ENCODE measurements around the gene ARHGAP15. TPM values are rescaled to one million over a fixed set of nuclear protein-coding genes. Genes with fewer than 3 reads are reported as not detected.

Gene ARHGAP15
- polyA plus RNA-seq, 6 donors from 2014 or later: 183 to 264 (median 210) TPM

DNA sequence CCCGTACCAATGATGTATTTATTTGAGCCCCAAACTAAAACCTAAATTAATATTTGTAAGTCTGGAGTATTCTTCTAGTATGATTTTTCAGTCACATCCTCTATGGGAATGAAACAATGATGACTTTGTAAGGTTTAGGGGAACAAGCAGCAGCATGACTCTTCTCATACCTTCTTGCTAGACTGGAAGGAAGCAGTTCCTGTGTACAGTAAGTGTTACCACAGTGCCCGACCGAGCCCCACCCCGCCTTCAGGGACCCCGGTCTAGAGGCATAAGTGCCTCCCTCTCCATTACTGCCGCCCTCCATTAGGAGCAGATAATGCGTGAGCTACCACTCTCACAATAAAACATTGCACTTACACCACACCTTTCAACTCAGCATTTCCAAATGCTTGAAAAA lies 599.3 kb downstream of the ARHGAP15 start:
- Mint-ChIP-seq H3K4me1 (peaks cover 16 to 36% (median 34%) of the 10 kb centered on the region in 3 donors), H3K27ac (no peak overlapping the region), H3K4me3 (no peak overlapping the region), H3K9me3 (no peaks in the 10 kb centered on the region), H3K36me3 (peaks cover 0 to 23% of the 10 kb centered on the region in 2 donors), H3K27me3 (no peaks in the 10 kb centered on the region)
- DNase-seq (no peak), ATAC-seq (ENCODE audit: low read depth in 2 of 2) (no peak)

DNA sequence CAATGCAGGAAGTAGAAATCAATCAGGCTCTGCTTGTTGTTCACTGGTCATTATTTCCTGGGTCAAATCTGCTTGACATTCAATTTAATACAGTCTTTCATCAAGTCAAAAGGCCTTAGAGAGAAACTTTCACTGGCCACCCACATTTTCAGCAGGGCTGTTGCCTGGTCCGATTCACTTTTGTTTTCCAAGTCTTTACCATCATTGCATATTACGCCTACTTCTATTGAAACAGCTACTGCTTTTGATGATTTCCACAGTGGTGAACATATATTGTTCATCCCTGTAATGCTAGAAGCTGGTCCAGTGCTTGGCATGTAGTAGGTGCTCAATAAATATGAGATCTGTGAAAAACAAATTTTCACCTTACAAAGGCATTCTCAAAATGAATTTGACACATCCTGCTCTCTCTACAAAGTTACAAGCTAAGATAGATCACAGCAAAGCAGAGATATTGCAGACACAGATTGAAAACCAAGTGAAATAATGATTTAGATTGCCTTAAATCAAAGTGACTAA lies 600.1 kb downstream of the ARHGAP15 start:
- H3K27me3 Mint-ChIP-seq: no peaks in the 10 kb centered on the region
- DNase-seq (no peak), ATAC-seq (ENCODE audit: low read depth in 2 of 2) (no peak)
- H3K36me3 Mint-ChIP-seq: peaks cover 5 to 29% of the 10 kb centered on the region in 2 donors
- peak overlapping the region in 2 of 8 donors; percentile 1 to 11 for H3K4me3 Mint-ChIP-seq
- peaks cover 16 to 40% (median 34%) of the 10 kb centered on the region in 3 donors for H3K4me1 Mint-ChIP-seq
- H3K9me3 Mint-ChIP-seq: no peaks in the 10 kb centered on the region
- H3K27ac Mint-ChIP-seq: peak overlapping the region in 2 of 6 donors; percentile 3 to 33

GRCh38 chr2:143730155-143730952 lies 601.1 kb downstream of the ARHGAP15 start:
- H3K9me3 Mint-ChIP-seq: no peaks in the 10 kb centered on the region
- H3K27ac Mint-ChIP-seq: peak overlapping the region in 4 of 6 donors; percentile 5 to 44 (median 15)
- no peaks in the 10 kb centered on the region for H3K27me3 Mint-ChIP-seq
- no peak for ATAC-seq (ENCODE audit: low read depth in 2 of 2)
- peaks cover 16 to 40% (median 34%) of the 10 kb centered on the region in 3 donors for H3K4me1 Mint-ChIP-seq
- H3K4me3 Mint-ChIP-seq: peak overlapping the region in 2 of 8 donors; percentile 6 to 8
- H3K36me3 Mint-ChIP-seq: peaks cover 9 to 32% of the 10 kb centered on the region in 2 donors
- DNase-seq: no peak

GRCh38 chr2:143730953-143731260 lies 601.7 kb downstream of the ARHGAP15 start:
- ATAC-seq (ENCODE audit: low read depth in 2 of 2): peak in 1 of 2 donors; percentile 45
- Mint-ChIP-seq H3K27me3 (no peaks in the 10 kb centered on the region), H3K36me3 (peaks cover 9 to 32% of the 10 kb centered on the region in 2 donors), H3K4me3 (no peak overlapping the region), H3K27ac (peak overlapping the region in 1 of 6 donors; percentile 5), H3K9me3 (no peaks in the 10 kb centered on the region), H3K4me1 (peaks cover 16 to 40% (median 34%) of the 10 kb centered on the region in 3 donors)
- DNase-seq: no peak

DNA sequence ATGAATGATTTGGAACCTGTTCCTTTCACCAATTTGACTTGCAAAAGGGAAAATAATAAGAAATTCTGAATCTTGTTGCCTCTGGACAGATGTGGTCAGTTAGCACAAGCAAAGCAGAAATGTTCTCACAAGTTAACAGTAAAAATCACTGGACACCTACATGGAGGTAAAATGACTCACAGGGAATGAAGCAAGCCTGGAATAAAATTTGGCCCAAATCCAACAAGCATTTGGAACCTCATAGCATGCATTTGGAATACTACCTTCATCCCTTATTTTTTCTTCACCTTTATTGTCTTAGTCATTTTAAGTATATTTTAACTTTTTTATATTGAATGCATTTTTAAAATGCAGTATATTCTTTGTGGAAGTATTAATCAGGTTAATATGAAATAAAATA lies 602.9 kb downstream of the ARHGAP15 start:
- H3K27me3 Mint-ChIP-seq: no peaks in the 10 kb centered on the region
- no peak overlapping the region for H3K4me3 Mint-ChIP-seq
- DNase-seq (no peak), ATAC-seq (ENCODE audit: low read depth in 2 of 2) (no peak)
- peaks cover 9 to 32% of the 10 kb centered on the region in 2 donors for H3K36me3 Mint-ChIP-seq
- H3K9me3 Mint-ChIP-seq: no peaks in the 10 kb centered on the region
- peak overlapping the region in 1 of 6 donors; percentile 5 for H3K27ac Mint-ChIP-seq
- peaks cover 16 to 37% (median 34%) of the 10 kb centered on the region in 3 donors for H3K4me1 Mint-ChIP-seq

GRCh38 chr2:143732871-143733270 lies 603.7 kb downstream of the ARHGAP15 start:
- Mint-ChIP-seq H3K4me3 (no peak overlapping the region), H3K27ac (peak overlapping the region in 2 of 6 donors; percentile 52 to 62), H3K36me3 (peaks cover 9 to 26% of the 10 kb centered on the region in 2 donors), H3K9me3 (no peaks in the 10 kb centered on the region), H3K4me1 (peaks cover 16 to 34% (median 33%) of the 10 kb centered on the region in 3 donors), H3K27me3 (no peaks in the 10 kb centered on the region)
- ATAC-seq (ENCODE audit: low read depth in 2 of 2) (no peak), DNase-seq (no peak)

GRCh38 chr2:143734507-143734906 lies 605.3 kb downstream of the ARHGAP15 start:
- Mint-ChIP-seq H3K4me3 (no peak overlapping the region), H3K9me3 (no peaks in the 10 kb centered on the region), H3K36me3 (peaks cover 10 to 24% of the 10 kb centered on the region in 2 donors), H3K4me1 (peaks cover 11 to 23% (median 22%) of the 10 kb centered on the region in 3 donors), H3K27me3 (no peaks in the 10 kb centered on the region), H3K27ac (peak overlapping the region in 1 of 6 donors; percentile 39)
- ATAC-seq (ENCODE audit: low read depth in 2 of 2) (no peak), DNase-seq (no peak)

DNA sequence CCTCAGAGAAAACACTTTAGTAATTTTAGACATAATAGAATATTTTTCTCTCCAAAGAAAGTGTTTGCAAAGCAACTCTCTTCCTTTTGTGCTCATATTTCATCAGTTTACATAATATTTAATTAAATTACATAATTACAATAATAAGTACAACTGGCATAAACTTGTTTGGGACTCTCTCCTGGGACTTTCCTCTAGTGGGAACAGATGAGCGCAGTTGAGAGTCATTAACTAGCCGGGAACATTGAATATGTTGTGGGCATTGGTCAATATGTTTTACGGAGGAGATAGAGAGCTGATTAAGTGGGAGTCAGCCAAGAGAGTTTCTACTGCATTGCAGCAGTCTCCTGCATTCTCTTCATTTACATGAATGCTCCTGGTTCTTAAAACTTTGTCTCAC lies 607.7 kb downstream of the ARHGAP15 start:
- H3K27ac Mint-ChIP-seq: no peak overlapping the region
- ATAC-seq (ENCODE audit: low read depth in 2 of 2) (no peak), DNase-seq (no peak)
- peaks cover 4 to 6% (median 5%) of the 10 kb centered on the region in 3 donors for H3K4me1 Mint-ChIP-seq
- H3K4me3 Mint-ChIP-seq: no peak overlapping the region
- H3K27me3 Mint-ChIP-seq: no peaks in the 10 kb centered on the region
- no peaks in the 10 kb centered on the region for H3K9me3 Mint-ChIP-seq
- peaks cover 17 to 33% of the 10 kb centered on the region in 2 donors for H3K36me3 Mint-ChIP-seq

- no peaks in the 10 kb centered on the region for H3K27me3 Mint-ChIP-seq
- H3K4me1 Mint-ChIP-seq: peaks cover 0 to 18% (median 5%) of the 10 kb centered on the region in 3 donors
- peaks cover 19 to 20% of the 10 kb centered on the region in 2 donors for H3K36me3 Mint-ChIP-seq
- no peak overlapping the region for H3K4me3 Mint-ChIP-seq
- no peaks in the 10 kb centered on the region for H3K9me3 Mint-ChIP-seq
- no peak for ATAC-seq (ENCODE audit: low read depth in 2 of 2)
- DNase-seq: no peak
- H3K27ac Mint-ChIP-seq: no peak overlapping the region
These were observed 611.2 kb downstream of the ARHGAP15 start for GRCh38 chr2:143740431-143740830.

- DNase-seq (no peak), ATAC-seq (ENCODE audit: low read depth in 2 of 2) (no peak)
- Mint-ChIP-seq H3K36me3 (peaks cover 19 to 20% of the 10 kb centered on the region in 2 donors), H3K4me3 (no peak overlapping the region), H3K4me1 (peaks cover 0 to 18% (median 5%) of the 10 kb centered on the region in 3 donors), H3K9me3 (no peaks in the 10 kb centered on the region), H3K27me3 (no peaks in the 10 kb centered on the region), H3K27ac (peak overlapping the region in 3 of 6 donors; percentile 27 to 67 (median 30))
These were observed 612.0 kb downstream of the ARHGAP15 start for GRCh38 chr2:143741205-143741604.

- no peak for DNase-seq
- no peak for ATAC-seq (ENCODE audit: low read depth in 2 of 2)
- Mint-ChIP-seq H3K4me3 (no peak overlapping the region), H3K27me3 (no peaks in the 10 kb centered on the region), H3K36me3 (peaks cover 19 to 20% of the 10 kb centered on the region in 2 donors), H3K4me1 (peaks cover 0 to 18% (median 5%) of the 10 kb centered on the region in 3 donors), H3K27ac (peak overlapping the region in 3 of 6 donors; percentile 22 to 54 (median 26)), H3K9me3 (no peaks in the 10 kb centered on the region)
These were observed 613.4 kb downstream of the ARHGAP15 start for GRCh38 chr2:143742581-143742980.

DNA sequence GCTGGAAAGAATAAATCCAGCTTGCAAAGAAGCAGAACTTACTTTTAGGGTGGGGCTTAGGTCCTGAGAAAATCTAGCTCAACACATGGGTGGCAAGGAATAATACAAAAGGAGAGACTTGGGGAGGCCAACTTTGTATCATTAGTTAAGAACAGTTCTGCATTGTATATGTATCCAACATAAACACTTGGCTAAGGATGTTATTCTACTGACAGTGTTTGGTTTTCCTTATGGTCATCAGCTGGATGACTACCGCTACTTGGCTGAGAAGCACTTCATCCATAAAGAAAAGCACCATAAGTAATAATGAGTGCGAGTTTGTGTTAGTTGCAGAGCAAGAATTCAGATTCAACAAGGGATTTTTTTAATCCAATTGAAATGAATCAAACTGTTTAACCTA lies 614.9 kb downstream of the ARHGAP15 start:
- Mint-ChIP-seq H3K27me3 (no peaks in the 10 kb centered on the region), H3K36me3 (peaks cover 16 to 19% of the 10 kb centered on the region in 2 donors), H3K9me3 (no peaks in the 10 kb centered on the region), H3K4me1 (peaks cover 0 to 14% (median 5%) of the 10 kb centered on the region in 3 donors), H3K27ac (peak overlapping the region in 1 of 6 donors; percentile 62), H3K4me3 (no peak overlapping the region)
- no peak for ATAC-seq (ENCODE audit: low read depth in 2 of 2)
- no peak for DNase-seq

- H3K27me3 Mint-ChIP-seq: no peaks in the 10 kb centered on the region
- no peaks in the 10 kb centered on the region for H3K9me3 Mint-ChIP-seq
- H3K4me3 Mint-ChIP-seq: no peak overlapping the region
- H3K4me1 Mint-ChIP-seq: peaks cover 0 to 12% (median 0%) of the 10 kb centered on the region in 3 donors
- ATAC-seq (ENCODE audit: low read depth in 2 of 2) (no peak), DNase-seq (no peak)
- H3K36me3 Mint-ChIP-seq: peaks cover 10 to 12% of the 10 kb centered on the region in 2 donors
- no peak overlapping the region for H3K27ac Mint-ChIP-seq
These were observed 615.8 kb downstream of the ARHGAP15 start for GRCh38 chr2:143745060-143745459.

GRCh38 chr2:143754742-143755141 lies 625.5 kb downstream of the ARHGAP15 start:
- no peak for DNase-seq
- no peak for ATAC-seq (ENCODE audit: low read depth in 2 of 2)
- peaks cover 15% of the 10 kb centered on the region in 2 donors for H3K36me3 Mint-ChIP-seq
- H3K27ac Mint-ChIP-seq: peak overlapping the region in 1 of 6 donors; percentile 28
- no peaks in the 10 kb centered on the region for H3K27me3 Mint-ChIP-seq
- no peaks in the 10 kb centered on the region for H3K9me3 Mint-ChIP-seq
- no peak overlapping the region for H3K4me3 Mint-ChIP-seq
- peaks cover 0 to 8% (median 0%) of the 10 kb centered on the region in 3 donors for H3K4me1 Mint-ChIP-seq
